GM12873 (cell line): ENCODE data around the gene HDAC4.

Experiments
- TF ChIP-seq, protein P1 (sequence below): IDR thresholded peaks from 2 replicates; pipeline ENCODE4 v1.5.1; 2012; ENCODE audit warnings: low read depth, mild to moderate bottlenecking, moderate library complexity, low read length, control low read depth; ENCODE audit not compliant: insufficient read depth; ENCODE audit errors: missing control alignments

Gene HDAC4

DNA sequence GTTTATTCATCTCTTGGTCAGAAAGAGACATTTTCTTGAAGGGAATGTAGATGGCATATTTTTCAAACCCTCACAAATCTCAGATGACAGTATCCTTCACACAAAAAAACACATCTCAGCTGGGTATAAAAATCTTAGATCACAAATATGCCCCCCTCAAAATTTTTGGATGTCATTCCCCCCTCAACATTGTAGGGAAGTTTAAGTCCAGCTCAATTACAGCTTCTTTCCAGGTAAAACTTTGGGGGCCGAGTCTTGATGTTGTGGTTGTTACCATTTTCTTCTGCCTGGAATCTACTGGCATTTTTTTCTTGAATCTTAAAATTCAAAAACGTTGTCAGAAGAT is 46.1 kb downstream of the HDAC4 start:
- TF ChIP-seq, protein P1, sequence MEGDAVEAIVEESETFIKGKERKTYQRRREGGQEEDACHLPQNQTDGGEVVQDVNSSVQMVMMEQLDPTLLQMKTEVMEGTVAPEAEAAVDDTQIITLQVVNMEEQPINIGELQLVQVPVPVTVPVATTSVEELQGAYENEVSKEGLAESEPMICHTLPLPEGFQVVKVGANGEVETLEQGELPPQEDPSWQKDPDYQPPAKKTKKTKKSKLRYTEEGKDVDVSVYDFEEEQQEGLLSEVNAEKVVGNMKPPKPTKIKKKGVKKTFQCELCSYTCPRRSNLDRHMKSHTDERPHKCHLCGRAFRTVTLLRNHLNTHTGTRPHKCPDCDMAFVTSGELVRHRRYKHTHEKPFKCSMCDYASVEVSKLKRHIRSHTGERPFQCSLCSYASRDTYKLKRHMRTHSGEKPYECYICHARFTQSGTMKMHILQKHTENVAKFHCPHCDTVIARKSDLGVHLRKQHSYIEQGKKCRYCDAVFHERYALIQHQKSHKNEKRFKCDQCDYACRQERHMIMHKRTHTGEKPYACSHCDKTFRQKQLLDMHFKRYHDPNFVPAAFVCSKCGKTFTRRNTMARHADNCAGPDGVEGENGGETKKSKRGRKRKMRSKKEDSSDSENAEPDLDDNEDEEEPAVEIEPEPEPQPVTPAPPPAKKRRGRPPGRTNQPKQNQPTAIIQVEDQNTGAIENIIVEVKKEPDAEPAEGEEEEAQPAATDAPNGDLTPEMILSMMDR = no peak

DNA sequence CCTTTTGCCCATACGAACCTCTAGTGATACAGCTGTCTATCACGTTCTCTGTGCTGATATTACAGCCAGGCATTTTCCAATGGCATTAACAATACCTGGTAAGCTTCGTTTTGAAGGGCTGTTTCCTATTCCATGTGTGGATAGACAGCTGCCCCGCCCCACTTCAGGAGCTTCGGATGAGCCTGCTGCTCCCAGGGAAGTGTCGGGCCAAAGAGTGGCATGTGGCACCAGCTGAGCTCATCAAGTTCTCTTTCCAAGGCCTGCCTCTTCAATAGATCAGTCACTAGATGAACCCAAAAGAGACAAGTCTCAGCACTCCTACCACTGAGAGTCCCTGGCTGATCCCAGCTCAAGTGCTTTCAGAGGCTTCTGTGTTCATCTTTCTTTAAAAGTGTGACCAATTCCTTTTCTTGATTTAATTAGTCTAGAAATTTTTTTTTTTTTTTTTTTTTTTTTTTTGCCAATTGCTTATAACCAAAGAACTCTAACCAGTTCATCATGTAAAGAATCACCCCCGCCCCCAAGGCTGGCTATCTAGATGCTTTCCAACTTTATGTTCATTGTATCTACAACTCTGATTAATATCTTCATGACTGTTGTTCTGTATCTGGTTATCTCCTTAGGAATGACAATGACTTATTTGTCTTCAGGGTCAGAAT is 46.6 kb downstream of the HDAC4 start:
- TF ChIP-seq, protein P1 = no peak

DNA sequence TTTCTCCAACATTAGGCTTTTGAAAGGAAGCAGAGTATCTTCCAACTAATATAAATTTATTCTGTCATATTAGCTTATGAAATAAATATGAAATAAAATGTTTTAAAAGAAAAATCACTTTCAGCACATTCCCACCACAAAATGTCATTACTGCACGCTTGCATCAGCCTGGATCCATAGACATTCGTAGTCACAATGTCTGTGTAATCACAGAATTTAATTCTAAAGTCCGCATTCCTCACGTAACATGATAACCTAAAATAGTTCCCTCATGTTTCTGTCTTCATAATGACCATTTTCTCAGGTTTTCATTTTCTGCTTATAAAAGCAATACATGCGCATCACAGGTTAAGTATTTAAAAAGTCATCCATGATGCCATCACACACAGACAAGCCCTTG is 47.1 kb downstream of the HDAC4 start:
- TF ChIP-seq, protein P1 = no peak

DNA sequence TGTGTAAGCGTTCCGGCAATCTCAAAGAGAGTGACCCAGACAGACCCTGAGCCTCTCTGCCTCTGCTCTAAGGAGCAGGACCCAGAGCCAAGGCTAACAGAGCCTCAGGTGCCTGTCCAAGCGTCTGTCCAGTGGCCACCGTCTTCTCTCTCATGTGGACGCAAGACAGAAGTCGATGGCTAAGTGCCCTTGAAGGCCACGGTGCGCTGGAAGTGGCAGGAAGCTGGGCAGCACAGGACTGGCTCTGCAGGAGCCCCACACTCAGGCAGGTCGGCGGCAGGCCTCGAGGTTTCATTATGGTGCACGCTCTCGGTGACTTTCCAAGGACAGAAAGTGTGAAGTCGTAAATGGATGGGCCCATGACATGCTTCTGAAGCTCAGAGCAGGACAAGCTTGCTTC is 49.1 kb downstream of the HDAC4 start:
- TF ChIP-seq, protein P1 = no peak

DNA sequence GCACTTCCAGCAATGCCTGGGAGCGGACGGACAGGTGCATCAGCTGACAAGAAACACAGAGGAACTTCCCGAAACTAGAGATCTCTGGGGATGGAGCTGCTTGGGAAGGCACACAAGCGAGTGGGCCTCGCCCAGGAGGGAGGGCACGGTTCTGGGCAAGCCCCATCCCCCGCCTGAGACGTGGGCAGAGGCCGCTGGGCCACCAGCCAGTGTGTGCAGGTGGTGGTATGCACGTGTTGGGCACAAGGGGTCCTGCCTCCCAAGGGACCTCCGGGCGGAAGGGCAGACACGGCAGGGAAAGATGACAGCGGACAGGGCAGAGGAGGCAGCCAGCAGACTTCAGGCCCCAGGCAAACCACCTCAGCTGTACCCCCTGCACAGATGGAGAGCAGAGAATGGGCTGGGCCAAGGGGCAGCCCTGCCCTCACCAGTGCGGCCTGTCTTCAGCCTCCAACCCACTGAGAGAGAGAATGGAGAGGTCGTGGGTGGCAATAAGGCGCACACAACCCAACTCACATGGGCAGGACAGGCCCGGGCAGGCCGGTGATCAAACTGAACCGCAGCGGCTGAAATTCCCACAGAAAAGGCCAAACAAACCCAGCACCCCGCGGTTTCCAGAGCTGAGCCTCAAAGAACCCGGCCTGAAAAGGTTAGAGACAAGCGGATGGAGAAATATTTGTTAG is 51.2 kb downstream of the HDAC4 start:
- TF ChIP-seq, protein P1 = no peak

DNA sequence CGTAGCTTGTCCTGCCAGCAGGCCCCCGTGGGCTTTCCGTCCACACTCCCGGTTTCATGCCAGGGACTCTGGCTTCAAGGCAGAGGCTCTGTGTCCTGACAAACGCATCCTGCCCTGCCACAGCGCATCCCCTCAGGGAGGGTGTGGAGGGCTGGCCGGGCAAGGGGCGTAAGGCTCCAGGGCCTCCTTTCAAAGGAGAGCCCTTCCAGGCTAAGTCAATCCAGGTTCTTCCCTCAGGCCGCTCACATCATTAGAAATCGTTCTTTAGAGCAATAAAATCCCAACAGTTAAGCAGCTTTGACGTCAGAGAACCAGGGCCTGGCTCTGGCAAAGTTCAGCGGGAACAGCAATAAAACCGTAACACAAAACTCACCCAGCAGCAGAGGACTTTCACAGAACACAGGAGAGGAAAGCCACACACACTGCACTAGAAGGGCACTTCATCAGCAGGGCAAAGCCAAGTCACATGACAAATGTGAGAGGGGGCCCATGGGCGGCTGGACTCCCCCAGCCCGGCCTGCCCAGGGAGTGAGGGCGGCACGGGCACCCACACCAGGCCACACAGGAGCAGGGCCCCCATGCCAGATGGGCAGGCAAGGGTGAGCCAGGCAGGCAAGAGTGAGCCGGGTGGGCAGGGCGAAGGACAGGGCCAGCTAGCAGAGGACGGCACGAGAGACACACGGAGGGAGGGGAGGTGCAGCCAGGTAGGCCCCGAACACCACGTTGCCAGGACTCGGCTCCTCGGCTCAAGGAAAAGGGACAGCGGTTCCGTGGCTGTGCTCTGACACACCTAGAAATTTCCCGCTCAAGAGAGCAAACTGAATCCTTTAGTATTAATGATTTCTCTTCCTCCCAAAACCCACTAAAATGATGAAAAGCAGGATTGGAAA is 52.0 kb downstream of the HDAC4 start:
- TF ChIP-seq, protein P1 = no peak

DNA sequence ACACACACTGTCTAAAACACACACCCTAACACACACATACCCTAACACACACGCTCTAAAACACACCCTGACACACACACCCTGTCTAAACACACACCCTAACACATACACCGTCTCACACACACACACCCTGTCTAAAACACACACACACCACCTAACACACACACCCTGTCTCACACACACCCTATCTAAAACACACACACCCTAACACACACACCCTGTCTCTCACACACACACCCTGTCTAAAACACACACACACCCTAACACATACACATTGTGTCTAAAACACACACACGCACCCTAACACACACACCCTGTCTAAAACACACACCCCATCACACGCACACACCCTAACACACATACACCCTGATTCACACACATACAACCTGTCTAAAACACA is 54.1 kb downstream of the HDAC4 start:
- TF ChIP-seq, protein P1 = no peak
